Hematopoietic multipotent progenitor cell (in vitro differentiated cells): Measurements from ENCODE around the gene ORAI1. TPM values are rescaled to one million over a fixed set of nuclear protein-coding genes. Genes with fewer than 3 reads are reported as not detected.
A peak's percentile ranks its signal among the peaks of the same experiment; 100 is the strongest.
"Not testable (repeated sequence)": the region's sequence is repeated elsewhere in the genome, so short reads cannot be mapped to it uniquely, and the experiment has no call there.

Source experiments
- DNase-seq, 3 donors: peaks; one replicate each; pipeline ENCODE4 v3.0.0-alpha.2; 2011 to 2015; ENCODE audit warnings: low read depth in 2 of 3, low spot score in 2 of 3
- total RNA-seq: library from RNA; depleted of rRNA; stranded (reverse); fragments of >200 nt; gene quantifications from one replicate; pipeline ENCODE4 v1.2.3, GENCODE V29; 2012

Gene ORAI1
- total RNA-seq, 1 donor: 93.7 TPM

GRCh38 chr12:121641343-121641630, 15.0 kb downstream of the ORAI1 start:
- DNase-seq: no peak

GRCh38 chr12:121648458-121649028, 22.2 kb downstream of the ORAI1 start:
- DNase-seq: no peak

- DNase-seq: no peak
Measured at GRCh38 chr12:121649322-121649721, 23.0 kb downstream of the ORAI1 start.

- DNase-seq: peak in 2 of 3 donors; percentile 93 to 97
Measured at GRCh38 chr12:121649819-121650353, 23.6 kb downstream of the ORAI1 start.

GRCh38 chr12:121651320-121651719, 25.0 kb downstream of the ORAI1 start:
- DNase-seq: no peak

- DNase-seq: no peak
Measured at GRCh38 chr12:121652767-121653497, 26.6 kb downstream of the ORAI1 start.

GRCh38 chr12:121653999-121654398, 27.7 kb downstream of the ORAI1 start:
- DNase-seq: no peak

- no peak for DNase-seq
Measured at GRCh38 chr12:121656122-121656521, 29.8 kb downstream of the ORAI1 start.

GRCh38 chr12:121657305-121658008, 31.1 kb downstream of the ORAI1 start:
- no peak for DNase-seq

GRCh38 chr12:121661353-121662105, 35.2 kb downstream of the ORAI1 start:
- DNase-seq: not testable (repeated sequence)

GRCh38 chr12:121663610-121663929, 37.2 kb downstream of the ORAI1 start:
- DNase-seq: no peak

- DNase-seq: not testable (repeated sequence)
Measured at GRCh38 chr12:121666829-121667228, 40.5 kb downstream of the ORAI1 start.

GRCh38 chr12:121668750-121669520, 42.6 kb downstream of the ORAI1 start:
- peak in 2 of 3 donors; percentile 73 to 84 for DNase-seq

- no peak for DNase-seq
Measured at GRCh38 chr12:121669521-121669900, 43.2 kb downstream of the ORAI1 start, which contains the start of gene MORN3. Gene MORN3, minus strand, starts transcription at chr12:121669654. Its CDS starts 171 bp downstream, at chr12:121669483.

GRCh38 chr12:121673013-121673511, 46.7 kb downstream of the ORAI1 start:
- DNase-seq: no peak

GRCh38 chr12:121676190-121676589, 49.9 kb downstream of the ORAI1 start:
- no peak for DNase-seq

- no peak for DNase-seq
Measured at GRCh38 chr12:121678305-121678704, 52.0 kb downstream of the ORAI1 start.

- no peak for DNase-seq
Measured at GRCh38 chr12:121678716-121679300, 52.5 kb downstream of the ORAI1 start.

GRCh38 chr12:121679661-121680197, 53.4 kb downstream of the ORAI1 start:
- not testable (repeated sequence) for DNase-seq
